ENCODE results near the gene KLHL30. TPM values are rescaled to one million over a fixed set of nuclear protein-coding genes. Genes with fewer than 3 reads are reported as not detected.

Gene KLHL30
- total RNA-seq, 1 experiment from 2014 or later, result 0.61 TPM

DNA sequence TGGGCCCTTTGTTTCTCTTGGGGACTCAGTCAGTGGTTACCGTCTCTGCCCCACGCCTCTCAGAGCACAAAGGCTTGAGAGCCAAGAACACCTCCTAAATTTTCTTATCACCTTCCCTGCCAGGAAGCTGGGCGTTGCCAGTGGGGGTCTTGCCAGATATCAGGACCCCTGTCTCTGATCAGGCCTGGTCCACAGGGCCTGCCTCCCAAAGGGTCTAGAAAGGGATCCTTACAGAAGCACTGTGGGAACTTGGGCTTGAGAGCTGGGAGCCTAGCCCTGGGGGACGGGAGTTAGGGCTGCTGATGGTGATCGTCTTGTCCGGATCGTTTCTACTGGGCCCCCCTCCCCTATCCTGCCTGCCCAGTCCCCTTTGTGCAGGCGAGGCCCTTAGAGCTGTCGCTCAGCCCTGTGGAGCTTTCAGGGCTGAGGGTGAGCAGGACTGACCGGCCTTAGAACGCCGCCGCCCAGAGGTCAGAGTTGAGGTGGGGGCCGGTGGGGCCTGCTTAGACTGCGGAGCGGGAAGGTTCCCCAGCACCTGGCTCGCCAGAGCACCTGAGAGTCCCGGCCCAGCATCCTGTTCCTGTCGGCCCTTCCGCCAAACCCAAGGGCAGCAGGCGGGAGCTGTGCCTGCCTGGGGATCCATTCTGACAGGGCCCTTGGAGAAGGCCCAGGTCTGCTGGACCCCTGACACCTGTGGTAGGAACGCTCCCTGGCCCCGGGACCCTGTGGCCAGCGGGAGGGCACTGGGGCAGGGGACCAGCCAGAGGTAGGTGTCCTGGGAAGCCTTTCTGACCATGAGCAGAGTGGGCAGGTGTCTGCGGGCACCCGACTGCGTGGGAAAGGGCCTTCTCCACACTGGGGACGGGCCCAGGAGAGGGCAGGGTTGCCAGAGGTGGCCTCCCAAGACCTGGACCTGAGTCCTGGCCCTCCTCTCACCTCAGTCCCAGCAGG lies 37.4 kb upstream of the KLHL30 start (continued):
- TF ChIP-seq, protein P1, sequence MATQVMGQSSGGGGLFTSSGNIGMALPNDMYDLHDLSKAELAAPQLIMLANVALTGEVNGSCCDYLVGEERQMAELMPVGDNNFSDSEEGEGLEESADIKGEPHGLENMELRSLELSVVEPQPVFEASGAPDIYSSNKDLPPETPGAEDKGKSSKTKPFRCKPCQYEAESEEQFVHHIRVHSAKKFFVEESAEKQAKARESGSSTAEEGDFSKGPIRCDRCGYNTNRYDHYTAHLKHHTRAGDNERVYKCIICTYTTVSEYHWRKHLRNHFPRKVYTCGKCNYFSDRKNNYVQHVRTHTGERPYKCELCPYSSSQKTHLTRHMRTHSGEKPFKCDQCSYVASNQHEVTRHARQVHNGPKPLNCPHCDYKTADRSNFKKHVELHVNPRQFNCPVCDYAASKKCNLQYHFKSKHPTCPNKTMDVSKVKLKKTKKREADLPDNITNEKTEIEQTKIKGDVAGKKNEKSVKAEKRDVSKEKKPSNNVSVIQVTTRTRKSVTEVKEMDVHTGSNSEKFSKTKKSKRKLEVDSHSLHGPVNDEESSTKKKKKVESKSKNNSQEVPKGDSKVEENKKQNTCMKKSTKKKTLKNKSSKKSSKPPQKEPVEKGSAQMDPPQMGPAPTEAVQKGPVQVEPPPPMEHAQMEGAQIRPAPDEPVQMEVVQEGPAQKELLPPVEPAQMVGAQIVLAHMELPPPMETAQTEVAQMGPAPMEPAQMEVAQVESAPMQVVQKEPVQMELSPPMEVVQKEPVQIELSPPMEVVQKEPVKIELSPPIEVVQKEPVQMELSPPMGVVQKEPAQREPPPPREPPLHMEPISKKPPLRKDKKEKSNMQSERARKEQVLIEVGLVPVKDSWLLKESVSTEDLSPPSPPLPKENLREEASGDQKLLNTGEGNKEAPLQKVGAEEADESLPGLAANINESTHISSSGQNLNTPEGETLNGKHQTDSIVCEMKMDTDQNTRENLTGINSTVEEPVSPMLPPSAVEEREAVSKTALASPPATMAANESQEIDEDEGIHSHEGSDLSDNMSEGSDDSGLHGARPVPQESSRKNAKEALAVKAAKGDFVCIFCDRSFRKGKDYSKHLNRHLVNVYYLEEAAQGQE (IDR thresholded peaks at IDR 0.05; ENCODE audit: low read depth), result no peak
- TF ChIP-seq YY1 (IDR thresholded peaks at IDR 0.05; ENCODE audit: extremely low read depth, insufficient replicate concordance, low read depth, low read length), result no peak
- TF ChIP-seq, protein P2, sequence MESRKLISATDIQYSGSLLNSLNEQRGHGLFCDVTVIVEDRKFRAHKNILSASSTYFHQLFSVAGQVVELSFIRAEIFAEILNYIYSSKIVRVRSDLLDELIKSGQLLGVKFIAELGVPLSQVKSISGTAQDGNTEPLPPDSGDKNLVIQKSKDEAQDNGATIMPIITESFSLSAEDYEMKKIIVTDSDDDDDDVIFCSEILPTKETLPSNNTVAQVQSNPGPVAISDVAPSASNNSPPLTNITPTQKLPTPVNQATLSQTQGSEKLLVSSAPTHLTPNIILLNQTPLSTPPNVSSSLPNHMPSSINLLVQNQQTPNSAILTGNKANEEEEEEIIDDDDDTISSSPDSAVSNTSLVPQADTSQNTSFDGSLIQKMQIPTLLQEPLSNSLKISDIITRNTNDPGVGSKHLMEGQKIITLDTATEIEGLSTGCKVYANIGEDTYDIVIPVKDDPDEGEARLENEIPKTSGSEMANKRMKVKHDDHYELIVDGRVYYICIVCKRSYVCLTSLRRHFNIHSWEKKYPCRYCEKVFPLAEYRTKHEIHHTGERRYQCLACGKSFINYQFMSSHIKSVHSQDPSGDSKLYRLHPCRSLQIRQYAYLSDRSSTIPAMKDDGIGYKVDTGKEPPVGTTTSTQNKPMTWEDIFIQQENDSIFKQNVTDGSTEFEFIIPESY (IDR thresholded peaks at IDR 0.05; ENCODE audit: extremely low read depth, insufficient replicate concordance, low read length), result no peak
- TF ChIP-seq, protein P3, sequence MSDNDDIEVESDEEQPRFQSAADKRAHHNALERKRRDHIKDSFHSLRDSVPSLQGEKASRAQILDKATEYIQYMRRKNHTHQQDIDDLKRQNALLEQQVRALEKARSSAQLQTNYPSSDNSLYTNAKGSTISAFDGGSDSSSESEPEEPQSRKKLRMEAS (IDR thresholded peaks at IDR 0.05), result no peak
- no peak for TF ChIP-seq RAD21 (IDR thresholded peaks at IDR 0.05; ENCODE audit: low read depth)
- no peak for TF ChIP-seq POLR2A (IDR thresholded peaks at IDR 0.05; ENCODE audit: borderline replicate concordance, extremely low read depth, insufficient read depth, insufficient read length)
- no peak for TF ChIP-seq EGR1 (IDR thresholded peaks at IDR 0.05; ENCODE audit: low read depth)
- no peak for TF ChIP-seq EZH2phosphoT487 (IDR thresholded peaks at IDR 0.05; ENCODE audit: borderline replicate concordance)
- TF ChIP-seq CEBPB (IDR thresholded peaks at IDR 0.05; ENCODE audit: low read depth), result no peak
